ENCODE data around the gene RTP3. TPM values are rescaled to one million over a fixed set of nuclear protein-coding genes. Genes with fewer than 3 reads are reported as not detected.
"Not testable (repeated sequence)": the region's sequence is repeated elsewhere in the genome, so short reads cannot be mapped to it uniquely, and the experiment has no call there.

RTP3 gene
- total RNA-seq, 2 donors from 2014 or later = not detected

DNA sequence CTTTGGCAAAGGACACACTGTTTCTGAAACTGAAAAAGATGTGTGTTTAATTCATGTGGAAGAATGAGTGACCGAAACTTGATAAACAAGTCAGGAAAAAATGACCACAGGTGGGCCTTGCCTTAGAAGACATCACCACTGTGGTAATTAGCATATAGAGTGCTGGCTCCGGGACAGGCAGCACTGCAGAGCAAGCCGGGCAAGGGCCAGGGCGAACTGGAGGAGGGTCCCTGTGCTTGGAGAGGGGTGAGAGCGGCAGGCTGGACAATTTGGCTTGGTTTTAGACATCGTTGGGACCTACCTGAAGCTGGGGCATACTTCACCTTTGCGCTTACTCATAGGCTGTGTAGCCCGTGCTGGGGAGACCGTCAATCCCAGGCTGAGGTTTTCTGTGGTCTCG, 8.2 kb downstream of the RTP3 start:
- no peak for DNase-seq
- intact Hi-C loops (cut with DNase I, micrococcal nuclease) = no loop called here
- no peak for ATAC-seq

DNA sequence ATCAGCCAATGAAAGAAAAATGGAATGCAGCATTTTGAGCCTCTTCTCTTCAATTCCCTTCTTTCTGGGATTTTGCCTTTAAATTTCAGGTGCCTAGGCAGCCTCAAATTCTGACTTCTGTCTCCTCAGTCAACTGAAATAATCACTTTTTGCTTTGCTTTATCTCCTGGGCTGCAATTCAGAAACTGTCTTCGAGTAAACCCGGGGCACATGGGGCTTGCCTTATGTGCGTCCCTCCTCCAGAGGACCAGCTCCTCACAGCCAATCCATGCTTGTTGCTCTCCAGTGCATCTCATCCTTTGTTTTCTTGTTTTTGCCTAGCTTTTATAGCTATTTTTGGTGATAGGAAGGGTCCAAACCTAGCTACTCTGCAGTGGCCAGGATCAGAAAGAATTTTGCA, 8.8 kb downstream of the RTP3 start:
- no peak for ATAC-seq

DNA sequence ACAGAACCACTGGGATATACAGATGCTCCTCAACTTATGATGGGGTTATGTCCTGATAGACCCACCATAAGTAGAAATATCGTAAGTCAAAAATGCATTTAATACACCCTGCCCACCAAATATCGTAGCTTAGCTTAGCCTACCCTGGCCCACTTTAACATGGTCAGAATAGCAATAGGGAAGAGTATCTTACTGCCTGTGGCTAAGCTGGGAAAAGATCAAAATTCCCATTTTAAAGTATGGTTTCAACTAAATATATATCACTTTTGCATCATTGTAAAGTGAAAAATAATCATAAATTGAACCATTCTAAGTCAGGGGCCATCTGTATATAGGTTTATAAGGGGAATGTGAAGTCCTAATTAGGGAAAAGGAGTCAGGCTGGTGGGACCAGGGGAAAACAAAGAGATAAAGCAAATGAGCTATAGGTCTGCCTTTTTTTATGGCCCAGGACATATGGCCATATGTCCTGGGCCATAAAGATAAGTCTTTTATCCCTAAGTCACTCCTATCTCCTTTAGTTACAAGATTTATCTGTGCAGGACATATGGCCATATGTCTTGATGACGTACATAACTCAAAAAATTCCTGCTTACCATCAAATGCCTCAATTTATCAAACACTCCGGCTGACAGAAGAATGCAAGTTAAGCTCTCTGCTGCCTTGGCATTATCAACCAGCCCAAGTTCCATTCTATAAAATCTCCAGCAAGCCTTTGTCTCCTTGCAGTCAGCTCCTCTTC, 11.2 kb downstream of the RTP3 start:
- ATAC-seq = no peak
- intact Hi-C loops (cut with DNase I, micrococcal nuclease) = no loop called here
- DNase-seq = no peak

More for the DNA sequence above, 8.8 kb downstream of the RTP3 start:
- intact Hi-C loops (cut with DNase I, micrococcal nuclease) = no loop called here
- no peak for DNase-seq

DNA sequence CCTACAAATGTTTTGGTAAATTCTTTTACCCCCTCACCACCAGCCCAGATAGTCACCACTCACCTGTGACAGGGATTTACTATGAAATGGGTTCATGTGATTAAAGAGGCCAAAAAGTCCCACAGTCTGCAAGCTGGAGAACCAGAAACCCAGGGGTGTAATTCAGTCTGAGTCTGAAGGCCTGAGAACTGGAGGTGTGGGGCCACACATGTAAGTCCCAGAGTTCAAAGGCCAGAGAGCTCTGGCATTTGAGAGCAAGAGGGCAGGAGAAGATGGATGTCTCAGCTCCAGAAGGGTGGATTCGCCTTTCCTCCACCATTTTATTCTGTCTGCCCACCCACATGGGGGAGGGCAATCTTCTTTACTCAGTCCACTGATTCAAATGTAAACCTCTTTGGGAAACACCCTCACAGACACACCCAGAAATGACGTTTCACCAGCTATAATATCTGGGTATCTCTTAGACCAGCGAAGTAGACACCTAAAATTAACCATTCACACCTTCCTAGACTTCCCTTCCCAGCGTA, 11.9 kb downstream of the RTP3 start:
- ATAC-seq (no peak), DNase-seq (no peak)
- intact Hi-C loops (cut with DNase I, micrococcal nuclease) = no loop called here

DNA sequence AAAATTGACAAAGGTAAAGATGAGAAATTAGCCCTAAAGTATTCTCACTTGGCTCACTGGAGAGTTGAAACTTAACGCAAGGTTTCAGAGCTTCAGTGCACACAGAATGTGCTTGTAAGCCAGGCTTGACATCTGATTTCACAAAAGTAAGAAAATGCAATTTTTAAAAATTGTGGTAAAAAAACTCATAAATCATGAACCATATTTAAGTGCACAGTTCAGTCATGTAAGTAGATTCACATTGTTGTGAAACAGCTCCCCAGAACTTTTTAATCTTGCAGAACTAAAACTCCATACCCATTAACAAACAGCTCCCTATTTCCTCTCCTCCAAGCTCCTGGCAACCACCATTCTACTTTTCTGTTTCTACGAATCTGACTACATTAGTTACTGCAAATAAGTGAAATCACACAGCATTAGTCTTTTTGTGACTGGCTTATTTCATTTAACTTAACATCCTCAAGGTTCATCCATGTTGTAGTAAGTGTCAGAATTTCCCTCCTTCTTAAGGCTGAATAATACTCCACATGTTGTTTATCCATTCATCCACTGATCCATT, 14.5 kb downstream of the RTP3 start:
- ATAC-seq (no peak), DNase-seq (no peak)
- intact Hi-C loops (cut with DNase I, micrococcal nuclease) = no loop called here

DNA sequence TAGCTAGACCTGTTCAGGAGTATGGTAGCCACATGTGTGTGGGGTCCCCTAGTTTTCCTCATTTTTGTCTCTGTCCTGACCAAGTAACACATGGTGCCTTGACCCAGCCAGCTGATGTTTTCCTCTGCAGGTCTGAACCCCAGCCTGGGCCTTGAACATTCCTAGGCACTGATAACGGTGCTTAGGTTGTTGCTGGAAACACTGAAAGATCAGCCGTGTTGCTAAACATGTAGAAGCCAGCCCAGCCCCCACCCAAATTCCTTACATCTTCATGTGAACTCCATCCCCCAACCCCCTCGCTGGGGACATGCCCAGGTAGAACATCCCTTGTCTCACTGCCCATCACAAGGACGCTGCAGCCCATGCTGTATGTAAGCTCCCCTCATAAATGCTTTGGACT, 18.7 kb downstream of the RTP3 start:
- intact Hi-C loops (cut with DNase I, micrococcal nuclease) = no loop called here
- DNase-seq = no peak
- no peak for ATAC-seq

DNA sequence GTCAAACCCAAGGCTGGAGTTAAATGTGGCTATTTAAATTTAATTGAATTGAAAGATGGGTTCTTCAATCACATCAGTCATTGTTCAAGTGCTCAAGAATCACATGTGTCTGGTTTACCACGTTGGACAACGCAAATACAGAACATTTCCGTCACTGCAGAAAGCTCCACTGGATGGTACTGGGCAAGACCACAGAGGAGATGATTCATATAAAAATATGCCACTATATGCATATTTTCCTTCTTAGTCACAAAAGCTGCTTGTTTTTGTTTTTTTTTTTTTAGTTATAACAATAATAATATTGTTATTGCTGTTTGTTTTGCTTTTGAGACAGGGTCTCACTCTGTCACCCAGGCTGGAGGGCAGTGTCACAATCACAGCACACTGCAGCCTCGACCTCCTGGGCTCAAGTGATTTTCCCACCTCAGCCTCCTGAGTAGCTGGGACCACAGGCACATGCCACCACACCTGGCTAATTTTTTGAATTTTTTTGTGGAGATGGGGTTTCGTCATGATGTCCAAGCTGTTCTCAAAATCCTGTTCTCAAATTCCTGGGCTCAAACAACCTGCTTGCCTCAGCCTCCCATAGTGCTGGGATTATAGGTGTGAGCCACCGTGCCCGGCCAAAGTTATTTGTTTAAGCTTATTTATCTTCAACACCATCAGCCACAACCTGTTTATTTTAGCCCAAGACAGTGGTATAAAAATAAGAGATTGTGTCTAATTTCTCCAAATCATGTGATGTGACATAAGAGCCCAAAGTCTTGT, 19.4 kb downstream of the RTP3 start:
- intact Hi-C loops (cut with DNase I, micrococcal nuclease) = no loop called here
- ATAC-seq (no peak), DNase-seq (no peak)

DNA sequence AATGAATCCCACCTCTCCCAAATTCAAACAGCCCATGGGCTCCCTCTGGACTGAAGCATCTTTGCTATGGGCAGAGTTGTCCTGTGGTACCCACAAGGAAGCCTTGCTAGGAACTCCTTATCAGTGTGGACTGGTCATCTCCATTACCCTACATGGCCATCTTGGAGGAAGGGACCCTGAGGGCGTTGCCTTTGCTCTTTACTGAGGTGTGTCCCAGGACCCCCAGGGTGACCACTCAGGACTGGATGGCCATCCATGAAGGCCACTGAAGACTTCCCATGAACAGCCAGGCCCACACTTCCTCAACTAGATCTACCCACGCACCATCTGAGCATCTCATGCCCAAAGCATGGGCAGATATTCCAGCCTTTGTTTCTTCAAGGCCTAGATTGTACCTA, 20.0 kb downstream of the RTP3 start:
- ATAC-seq = no peak
- DNase-seq = no peak
- intact Hi-C loops (cut with DNase I, micrococcal nuclease) = no loop called here

DNA sequence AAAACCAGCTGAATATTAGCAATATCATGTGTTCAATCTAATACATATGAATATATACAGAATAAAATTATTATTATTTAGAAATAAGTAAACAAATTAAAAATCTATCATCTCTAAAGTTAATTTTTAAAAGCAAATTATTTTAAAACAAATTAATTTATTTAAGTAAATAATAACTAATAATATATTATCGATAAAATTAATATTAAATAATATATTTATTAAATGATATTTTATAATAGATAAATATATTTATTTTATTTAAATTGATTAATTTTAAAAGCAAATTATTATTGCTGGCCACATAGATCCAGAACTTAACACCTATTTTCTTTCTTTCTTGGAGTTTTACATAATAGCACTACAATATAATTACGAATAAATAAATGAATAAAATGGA, 22.2 kb downstream of the RTP3 start:
- ATAC-seq (no peak), DNase-seq (no peak)
- intact Hi-C loops (cut with DNase I, micrococcal nuclease) = no loop called here

DNA sequence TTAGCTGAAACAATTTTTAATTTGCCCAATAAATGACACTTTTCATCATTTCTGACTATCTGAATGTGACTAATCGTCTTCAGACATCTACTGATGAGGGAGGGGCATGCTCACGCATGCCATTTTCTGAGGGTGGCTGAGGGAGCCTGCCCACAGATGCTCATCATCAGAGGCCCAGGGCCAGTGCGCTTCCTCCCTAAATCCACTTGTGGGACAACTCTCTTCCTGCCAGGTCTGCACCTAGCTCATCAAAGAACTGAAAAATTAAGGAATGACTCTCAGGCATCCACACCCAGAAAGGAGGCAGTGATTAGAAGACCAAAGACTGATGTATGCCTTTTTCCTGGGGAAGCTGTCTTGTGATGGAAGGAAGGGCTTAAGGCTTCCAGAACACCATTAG, 22.8 kb downstream of the RTP3 start:
- intact Hi-C loops (cut with DNase I, micrococcal nuclease) = no loop called here
- ATAC-seq = no peak

DNA sequence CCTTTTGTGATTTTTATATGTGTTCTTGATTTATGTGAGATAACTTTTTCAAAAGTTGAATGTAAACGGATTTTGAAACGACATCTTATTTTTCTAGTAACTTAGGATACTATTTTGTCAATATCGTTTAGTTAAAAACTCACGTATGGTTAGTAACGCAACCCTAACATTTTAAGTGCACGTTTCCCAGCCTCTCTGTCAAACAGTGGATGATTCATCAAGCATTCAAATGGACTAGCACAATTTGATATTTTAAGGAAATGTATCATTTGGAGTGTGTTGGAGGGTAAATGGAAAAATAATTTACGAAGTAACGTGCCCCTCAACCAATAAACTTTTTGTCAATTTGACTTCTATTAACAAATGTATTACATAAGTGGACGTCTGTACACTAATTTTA, 23.3 kb downstream of the RTP3 start:
- no peak for ATAC-seq
- DNase-seq = no peak
- intact Hi-C loops (cut with DNase I, micrococcal nuclease) = no loop called here

More for the DNA sequence above, 22.8 kb downstream of the RTP3 start:
- DNase-seq = no peak

DNA sequence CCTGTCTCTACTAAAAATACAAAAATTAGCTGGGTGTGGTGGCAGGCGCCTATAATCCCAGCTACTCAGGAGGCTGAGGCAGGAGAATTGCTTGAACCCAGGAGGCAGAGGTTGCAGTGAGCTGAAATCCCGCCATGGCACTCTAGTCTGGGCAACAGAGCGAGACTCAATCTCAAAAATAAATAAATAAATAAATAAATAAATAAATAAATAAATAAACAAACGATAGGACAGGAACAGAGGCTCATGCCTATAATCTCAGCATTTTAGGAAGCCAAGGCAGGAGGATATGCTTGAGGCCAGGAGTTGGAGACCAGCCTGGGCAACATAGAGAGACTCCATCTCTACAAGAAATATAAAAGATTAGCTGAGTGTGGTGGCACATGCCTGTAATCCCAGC, 24.4 kb downstream of the RTP3 start:
- DNase-seq; ATAC-seq; intact Hi-C loops (cut with DNase I, micrococcal nuclease): not testable (repeated sequence)

DNA sequence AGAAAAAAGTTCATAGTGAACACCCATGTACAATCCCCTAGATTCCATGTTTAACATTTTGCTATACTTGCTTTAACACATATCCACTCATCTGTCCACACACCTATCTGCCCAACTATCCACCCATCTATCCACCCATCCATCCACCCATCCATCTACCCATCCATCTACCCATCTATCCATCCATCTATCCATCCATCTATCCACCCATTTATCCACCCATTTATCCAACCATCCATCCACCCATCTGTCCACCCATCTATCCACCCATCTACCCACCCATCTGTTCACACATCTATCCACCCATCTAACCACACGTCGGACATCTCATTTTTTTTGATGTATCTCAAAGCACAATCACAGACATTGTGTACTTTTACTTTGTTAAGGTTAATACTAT, 25.8 kb downstream of the RTP3 start:
- intact Hi-C loops (cut with DNase I, micrococcal nuclease) = no loop called here
- ATAC-seq (no peak), DNase-seq (no peak)

DNA sequence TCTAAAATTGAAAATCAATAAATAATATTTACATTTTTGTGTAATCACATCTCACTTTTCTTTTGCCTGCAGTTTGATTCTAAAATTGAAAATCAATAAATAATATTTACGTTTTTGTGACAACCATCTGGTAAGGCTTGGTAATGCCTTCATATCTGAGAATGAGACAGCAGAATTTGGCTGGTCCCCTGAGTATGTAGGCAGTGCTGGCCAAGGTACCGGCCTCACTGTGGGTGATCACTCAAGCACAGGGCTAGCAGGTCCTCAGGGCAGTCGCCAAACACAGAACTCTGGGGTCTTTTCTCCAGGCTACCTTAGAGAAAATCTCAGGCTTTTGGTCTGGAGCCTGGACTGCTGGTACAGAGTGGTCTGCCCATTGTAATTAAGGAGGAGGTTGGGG, 26.2 kb downstream of the RTP3 start:
- intact Hi-C loops (cut with DNase I, micrococcal nuclease) = no loop called here
- DNase-seq (no peak), ATAC-seq (no peak)

DNA sequence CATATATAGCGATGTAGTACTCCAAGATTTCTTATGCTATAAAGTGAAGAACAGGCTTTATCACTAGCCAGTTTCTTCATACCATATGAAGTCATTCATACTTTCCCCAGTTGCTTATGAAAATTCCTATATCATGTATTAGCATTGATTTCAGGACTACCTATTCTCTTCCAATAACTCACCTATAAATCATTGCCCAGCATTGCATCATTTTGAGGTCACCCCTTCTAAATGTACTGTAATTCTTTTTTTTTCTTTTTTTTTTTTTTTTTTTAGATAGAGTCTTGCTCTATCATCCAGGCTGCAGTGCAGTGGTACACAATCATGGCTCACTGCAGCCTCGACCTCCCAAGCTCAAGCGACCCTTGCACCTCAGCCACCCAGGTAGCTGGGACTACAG, 27.1 kb downstream of the RTP3 start:
- ATAC-seq (no peak), DNase-seq (no peak)
- intact Hi-C loops (cut with DNase I, micrococcal nuclease) = no loop called here

DNA sequence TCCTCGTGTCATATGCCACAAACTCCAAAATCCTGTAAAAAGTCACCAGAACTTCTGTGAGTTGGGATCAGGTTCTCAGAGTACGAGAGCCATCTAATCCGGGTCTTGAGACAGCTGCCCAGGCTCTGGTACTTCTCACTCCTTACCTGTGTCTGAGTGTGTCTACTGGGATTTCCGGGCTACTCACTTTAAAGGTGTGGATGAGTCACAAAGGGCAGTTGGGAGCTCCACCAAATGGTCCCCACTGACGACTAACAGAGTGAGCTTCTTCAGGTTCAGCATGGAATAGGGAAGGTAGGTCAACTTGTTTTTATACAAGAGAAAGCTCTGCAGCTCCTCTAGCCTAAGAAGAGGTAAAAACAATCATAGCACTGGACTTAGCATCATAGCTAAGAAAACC, 29.5 kb downstream of the RTP3 start:
- DNase-seq (no peak), ATAC-seq (no peak)
- intact Hi-C loops (cut with DNase I, micrococcal nuclease) = no loop called here

DNA sequence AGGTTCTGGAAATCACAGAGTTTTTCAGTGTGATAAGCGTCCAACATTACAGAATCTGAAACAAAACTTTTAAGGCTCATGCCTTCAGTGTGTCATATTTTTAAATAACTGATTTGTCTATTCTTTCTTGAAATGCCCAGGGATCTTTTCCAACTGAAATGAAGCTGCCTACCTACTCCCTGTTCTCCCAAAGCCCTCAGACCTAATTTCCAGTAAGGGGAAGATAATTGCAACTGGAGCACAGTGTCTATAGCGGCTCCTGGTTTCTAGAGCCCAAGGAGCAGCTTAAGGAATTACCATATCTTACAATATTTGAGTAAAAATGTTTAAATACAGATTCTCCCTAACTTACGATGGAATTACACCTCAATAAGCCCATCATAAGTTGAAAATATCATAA, 35.3 kb downstream of the RTP3 start:
- intact Hi-C loops (cut with DNase I, micrococcal nuclease) = no loop called here
- ATAC-seq = no peak
- no peak for DNase-seq

DNA sequence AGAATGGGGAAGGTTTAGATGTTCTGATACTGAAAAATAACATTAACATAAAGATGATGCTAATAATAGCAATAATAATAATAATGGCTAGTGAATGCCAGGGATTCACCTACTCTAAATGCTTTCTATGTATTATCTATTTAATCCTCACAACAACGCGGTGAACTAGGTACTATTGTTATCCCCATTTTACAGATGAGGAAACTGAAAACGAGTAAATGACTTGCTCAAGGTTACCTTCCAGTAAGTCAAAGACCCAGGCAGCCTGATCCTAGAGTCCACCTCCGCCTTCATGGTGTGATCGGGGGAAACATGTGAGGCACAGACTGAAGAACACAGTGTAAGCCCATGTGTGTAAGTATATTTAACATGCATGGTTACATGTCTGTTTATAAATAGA, 38.0 kb downstream of the RTP3 start:
- intact Hi-C loops (cut with DNase I, micrococcal nuclease) = no loop called here
- no peak for ATAC-seq
- no peak for DNase-seq

DNA sequence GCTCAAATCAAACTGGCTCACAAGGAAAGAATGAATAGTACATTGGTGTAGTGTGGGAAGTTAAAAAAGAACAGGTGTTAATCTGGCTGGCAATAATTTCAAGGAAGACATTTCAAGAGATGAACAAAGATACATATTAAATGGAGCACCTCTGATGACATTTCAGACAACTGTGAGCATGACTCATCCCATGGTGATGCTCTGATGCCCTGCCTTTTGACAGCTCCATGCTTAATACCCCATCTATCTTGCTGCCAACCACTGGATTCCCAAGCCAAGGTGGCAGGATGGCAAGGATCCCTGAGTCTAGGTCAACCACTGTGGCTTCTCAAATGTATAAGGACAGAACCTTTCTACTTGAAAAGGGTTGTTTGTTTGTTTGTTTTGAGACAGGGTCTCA, 39.0 kb downstream of the RTP3 start:
- DNase-seq = no peak
- ATAC-seq = no peak
- intact Hi-C loops (cut with DNase I, micrococcal nuclease) = no loop called here

DNA sequence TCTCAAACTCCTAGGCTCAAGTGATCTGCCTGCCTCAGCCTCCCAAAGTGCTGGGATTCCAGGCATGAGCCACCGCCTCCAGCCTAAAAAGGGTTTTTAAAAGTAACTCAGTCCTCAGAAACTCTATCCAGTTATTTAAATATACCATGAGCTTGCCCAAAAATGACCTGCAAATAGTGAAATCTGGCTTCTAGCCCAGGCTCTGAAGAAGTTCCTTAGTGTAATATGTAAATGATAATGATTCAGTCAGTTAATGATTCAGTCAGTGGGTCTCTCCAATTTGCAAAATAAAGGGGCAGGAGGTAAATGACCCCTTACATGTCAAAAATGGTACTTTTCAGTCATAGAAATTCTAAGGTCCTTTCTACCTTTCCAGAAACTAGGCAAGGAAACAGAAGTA, 39.5 kb downstream of the RTP3 start:
- DNase-seq = no peak
- intact Hi-C loops (cut with DNase I, micrococcal nuclease) = no loop called here
- ATAC-seq = no peak

All from left colon (tissue), 2 donors.